PC-9 (cell line): Measurements from ENCODE around the gene ENTHD1.

Experiments
- EZH2 ChIP-seq: fragments of 200-600 bp; sonication (generic); IDR thresholded peaks from 2 replicates; pipeline ENCODE4 v1.8.0; 2017; ENCODE audit warnings: antibody characterized with exemption, low read depth
- TF ChIP-seq, protein P1 (sequence below): fragments of 200-600 bp; sonication (generic); conservative IDR thresholded peaks from 2 replicates; pipeline ENCODE4 v1.6.1; 2017; ENCODE audit warnings: mixed run types, antibody characterized with exemption, mild to moderate bottlenecking, moderate library complexity

DNA sequence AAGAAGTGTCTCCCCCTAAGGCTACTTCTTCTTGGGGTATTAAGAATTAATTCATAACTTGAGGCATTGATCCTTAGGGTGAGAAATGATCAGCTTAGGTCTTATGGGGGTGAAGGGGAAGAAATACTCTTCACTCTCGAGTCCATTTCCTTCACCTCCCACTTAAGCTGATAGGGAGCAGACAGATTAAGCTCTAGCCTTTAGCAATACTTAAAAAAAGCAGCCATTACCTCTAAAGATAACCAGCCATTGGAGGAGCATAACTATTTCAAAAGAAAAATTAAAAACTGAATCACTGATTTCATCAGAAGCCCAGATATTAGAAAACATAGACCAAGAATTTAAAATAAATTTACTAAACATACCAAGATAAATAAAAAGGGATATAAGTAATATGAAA is 60.5 kb downstream of the ENTHD1 start:
- no peak for TF ChIP-seq EZH2
- TF ChIP-seq, protein P1, sequence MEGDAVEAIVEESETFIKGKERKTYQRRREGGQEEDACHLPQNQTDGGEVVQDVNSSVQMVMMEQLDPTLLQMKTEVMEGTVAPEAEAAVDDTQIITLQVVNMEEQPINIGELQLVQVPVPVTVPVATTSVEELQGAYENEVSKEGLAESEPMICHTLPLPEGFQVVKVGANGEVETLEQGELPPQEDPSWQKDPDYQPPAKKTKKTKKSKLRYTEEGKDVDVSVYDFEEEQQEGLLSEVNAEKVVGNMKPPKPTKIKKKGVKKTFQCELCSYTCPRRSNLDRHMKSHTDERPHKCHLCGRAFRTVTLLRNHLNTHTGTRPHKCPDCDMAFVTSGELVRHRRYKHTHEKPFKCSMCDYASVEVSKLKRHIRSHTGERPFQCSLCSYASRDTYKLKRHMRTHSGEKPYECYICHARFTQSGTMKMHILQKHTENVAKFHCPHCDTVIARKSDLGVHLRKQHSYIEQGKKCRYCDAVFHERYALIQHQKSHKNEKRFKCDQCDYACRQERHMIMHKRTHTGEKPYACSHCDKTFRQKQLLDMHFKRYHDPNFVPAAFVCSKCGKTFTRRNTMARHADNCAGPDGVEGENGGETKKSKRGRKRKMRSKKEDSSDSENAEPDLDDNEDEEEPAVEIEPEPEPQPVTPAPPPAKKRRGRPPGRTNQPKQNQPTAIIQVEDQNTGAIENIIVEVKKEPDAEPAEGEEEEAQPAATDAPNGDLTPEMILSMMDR = no peak
